Omental fat pad (tissue), 4 donors: ENCODE measurements around the gene ASTN2. TPM values are rescaled to one million over a fixed set of nuclear protein-coding genes. Genes with fewer than 3 reads are reported as not detected.

ENCODE experiments used
- ATAC-seq: fragments of 150-250 bp; one replicate; pipeline ENCODE4 v1.9.1; 2016; ENCODE audit warnings: mild to moderate bottlenecking, moderate library complexity; ENCODE audit not compliant: low FRiP score
- DNase-seq: peaks from one replicate; pipeline ENCODE4 v3.0.0-alpha.2; 2019; ENCODE audit warnings: low spot score
- CTCF ChIP-seq, 3 donors: fragments of 450-650 bp; IDR thresholded peaks; one replicate each; pipeline ENCODE4 v1.5.1; 2016 to 2017; ENCODE audit warnings: antibody characterized with exemption in 3 of 3, mild to moderate bottlenecking in 3 of 3, moderate library complexity in 2 of 3
- total RNA-seq, 4 donors: library from RNA; depleted of rRNA; stranded (reverse); fragments of >200 nt; gene quantifications; one replicate each; pipeline ENCODE4 v1.1.0, GENCODE V29; 2016

ASTN2 gene
- total RNA-seq, 4 donors from 2014 or later, result 1.1 to 8.4 (median 3.6) TPM

DNA sequence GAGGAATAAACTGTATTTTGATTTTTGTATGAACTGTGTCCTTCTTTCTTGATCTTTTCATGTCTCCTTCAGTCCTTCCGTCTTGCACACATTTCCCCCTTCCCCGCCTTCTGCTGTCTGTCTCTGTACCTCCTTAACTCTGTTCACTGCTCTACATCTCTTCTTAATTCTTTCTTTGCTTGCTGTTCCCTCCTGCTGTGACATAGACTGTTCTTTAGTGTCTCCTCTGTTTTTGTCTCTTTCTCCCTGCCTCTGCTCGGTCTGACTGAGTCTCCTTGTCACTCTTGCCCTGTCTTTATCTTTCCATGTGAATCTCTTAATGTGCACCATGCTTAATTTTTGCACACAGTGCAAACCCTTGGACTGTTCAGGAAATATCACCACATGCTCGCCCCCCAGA lies 614.8 kb downstream of the ASTN2 start:
- no peak for DNase-seq
- no peak for ATAC-seq
- no peak for TF ChIP-seq CTCF (IDR thresholded peaks at IDR 0.05)

DNA sequence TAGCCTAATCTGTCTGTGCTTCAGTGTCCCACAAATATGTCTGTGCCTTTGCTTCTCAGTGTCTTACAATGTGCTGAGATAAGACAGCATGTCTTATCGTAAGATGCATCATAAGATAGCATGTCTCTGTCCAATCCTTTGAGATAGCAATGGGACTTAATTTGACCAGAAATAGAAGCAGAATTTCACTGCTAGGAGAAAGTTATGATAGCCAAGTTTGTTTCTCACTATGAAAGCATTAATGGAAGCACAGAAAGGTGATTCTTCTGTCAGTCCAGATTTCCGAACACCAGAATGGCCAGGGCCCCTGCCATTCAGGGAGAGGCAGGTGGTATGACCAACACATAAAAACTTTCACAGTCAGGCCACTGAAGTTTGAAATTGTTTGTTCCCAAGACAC lies 616.3 kb downstream of the ASTN2 start:
- TF ChIP-seq CTCF (IDR thresholded peaks at IDR 0.05), result no peak
- DNase-seq, result no peak
- ATAC-seq, result no peak

DNA sequence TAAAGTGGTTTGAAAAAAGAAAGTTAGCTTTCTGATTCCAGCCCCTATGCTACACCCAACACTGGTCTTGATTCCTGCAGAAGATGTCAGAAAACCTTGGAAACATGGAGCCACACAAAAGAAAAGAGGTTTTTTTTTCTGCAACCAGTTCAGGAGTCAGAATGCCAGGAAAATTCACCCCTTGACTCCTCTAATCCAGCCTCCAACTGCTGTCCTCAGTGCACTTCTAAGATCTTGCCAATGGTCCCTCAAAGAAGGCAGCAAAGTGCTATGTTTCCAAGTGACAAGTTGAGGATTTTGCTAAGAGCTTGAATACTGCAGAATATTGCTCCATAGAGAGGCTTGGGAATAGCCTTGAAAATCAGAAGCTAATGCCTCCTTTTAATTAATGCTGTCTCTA lies 617.6 kb downstream of the ASTN2 start:
- ATAC-seq (no peak), DNase-seq (no peak)
- TF ChIP-seq CTCF (IDR thresholded peaks at IDR 0.05), result no peak

GRCh38 chr9:116796669-116797068 lies 618.2 kb downstream of the ASTN2 start:
- no peak for DNase-seq
- ATAC-seq, result no peak
- TF ChIP-seq CTCF (IDR thresholded peaks at IDR 0.05), result no peak

DNA sequence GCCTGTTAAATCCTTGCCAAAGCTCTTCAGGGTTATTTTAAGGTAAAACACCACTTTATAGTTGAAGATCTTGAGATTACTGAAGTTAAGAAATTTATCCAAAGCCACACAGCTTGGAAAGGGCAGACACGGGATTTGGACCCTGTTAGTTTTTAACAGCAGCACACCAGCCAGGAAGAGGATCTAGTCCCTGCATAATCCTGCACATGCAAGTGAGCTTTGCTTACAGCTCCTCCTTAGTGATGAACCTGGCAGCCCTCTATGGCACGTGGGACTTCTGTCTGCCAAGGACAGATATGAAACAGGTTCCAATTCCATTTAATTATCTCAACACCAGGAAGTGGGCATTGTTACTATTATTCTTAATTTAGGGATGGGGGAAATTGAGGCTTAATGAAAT lies 619.0 kb downstream of the ASTN2 start:
- no peak for DNase-seq
- ATAC-seq, result no peak
- no peak for TF ChIP-seq CTCF (IDR thresholded peaks at IDR 0.05)

- no peak for TF ChIP-seq CTCF (IDR thresholded peaks at IDR 0.05)
- ATAC-seq (no peak), DNase-seq (no peak)
These were observed 622.6 kb downstream of the ASTN2 start for GRCh38 chr9:116792271-116792670.

- TF ChIP-seq CTCF (IDR thresholded peaks at IDR 0.05), result no peak
- DNase-seq, result no peak
- no peak for ATAC-seq
These were observed 623.5 kb downstream of the ASTN2 start for GRCh38 chr9:116791326-116791725.
